ENCODE results near the gene SLC26A1. TPM values are rescaled to one million over a fixed set of nuclear protein-coding genes. Genes with fewer than 3 reads are reported as not detected.

The SLC26A1 gene
- total RNA-seq, 3 donors from 2014 or later = 0.33 to 0.48 (median 0.44) TPM

DNA sequence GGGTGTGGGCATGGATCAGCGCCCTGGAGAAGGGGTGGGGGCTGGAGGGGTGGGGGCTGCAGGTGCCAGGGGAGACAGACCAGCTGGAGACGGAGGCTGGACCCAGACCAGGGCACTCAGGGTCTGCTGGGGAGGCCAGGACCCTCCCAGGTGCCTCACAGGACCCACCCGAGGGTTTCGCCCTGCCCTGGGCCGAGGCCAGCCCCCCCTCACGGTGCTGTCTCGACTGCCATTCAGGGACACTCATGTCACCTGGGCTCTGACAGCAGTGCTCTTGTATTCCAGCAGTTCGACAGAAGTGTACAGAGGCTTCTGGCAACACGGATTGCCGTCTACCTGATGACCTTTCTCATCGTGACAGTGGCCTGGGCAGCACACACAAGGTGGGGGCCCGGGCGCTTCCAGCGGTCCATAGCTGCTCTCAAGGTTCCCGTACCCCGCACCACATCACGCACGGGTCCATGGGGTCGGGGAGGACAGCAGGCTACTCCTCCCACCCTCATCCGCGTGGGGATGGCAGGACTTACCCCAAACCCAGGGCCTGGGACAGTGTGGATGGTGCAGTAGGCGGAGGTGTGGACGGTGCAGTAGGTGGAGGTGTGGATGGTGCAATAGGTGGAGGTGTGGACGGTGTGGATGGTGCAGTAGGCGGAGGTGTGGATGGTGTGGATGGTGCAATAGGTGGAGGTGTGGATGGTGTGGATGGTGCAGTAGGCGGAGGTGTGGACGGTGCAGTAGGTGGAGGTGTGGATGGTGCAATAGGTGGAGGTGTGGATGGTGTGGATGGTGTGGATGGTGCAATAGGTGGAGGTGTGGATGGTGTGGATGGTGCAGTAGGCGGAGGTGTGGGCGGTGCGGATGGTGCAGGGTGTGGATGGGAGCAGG, 42.8 kb downstream of the SLC26A1 start:
- Histone ChIP-seq H3K9me3 (no peaks in the 10 kb centered on the region), H3K27ac (no peak overlapping the region), H3K36me3 (no peaks in the 10 kb centered on the region), H3K4me1 (no peaks in the 10 kb centered on the region), H3K27me3 (no peaks in the 10 kb centered on the region), H3K4me3 (no peak overlapping the region)
- TF ChIP-seq, protein P1, sequence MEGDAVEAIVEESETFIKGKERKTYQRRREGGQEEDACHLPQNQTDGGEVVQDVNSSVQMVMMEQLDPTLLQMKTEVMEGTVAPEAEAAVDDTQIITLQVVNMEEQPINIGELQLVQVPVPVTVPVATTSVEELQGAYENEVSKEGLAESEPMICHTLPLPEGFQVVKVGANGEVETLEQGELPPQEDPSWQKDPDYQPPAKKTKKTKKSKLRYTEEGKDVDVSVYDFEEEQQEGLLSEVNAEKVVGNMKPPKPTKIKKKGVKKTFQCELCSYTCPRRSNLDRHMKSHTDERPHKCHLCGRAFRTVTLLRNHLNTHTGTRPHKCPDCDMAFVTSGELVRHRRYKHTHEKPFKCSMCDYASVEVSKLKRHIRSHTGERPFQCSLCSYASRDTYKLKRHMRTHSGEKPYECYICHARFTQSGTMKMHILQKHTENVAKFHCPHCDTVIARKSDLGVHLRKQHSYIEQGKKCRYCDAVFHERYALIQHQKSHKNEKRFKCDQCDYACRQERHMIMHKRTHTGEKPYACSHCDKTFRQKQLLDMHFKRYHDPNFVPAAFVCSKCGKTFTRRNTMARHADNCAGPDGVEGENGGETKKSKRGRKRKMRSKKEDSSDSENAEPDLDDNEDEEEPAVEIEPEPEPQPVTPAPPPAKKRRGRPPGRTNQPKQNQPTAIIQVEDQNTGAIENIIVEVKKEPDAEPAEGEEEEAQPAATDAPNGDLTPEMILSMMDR (IDR thresholded peaks at IDR 0.05) = no peak
- intact Hi-C loops (cut with DNase I; ENCODE audit: low total_unique reads) = no loop called here
- DNase-seq (ENCODE audit: low spot score in 2 of 2) = peak in 1 of 2 donors; percentile 44

DNA sequence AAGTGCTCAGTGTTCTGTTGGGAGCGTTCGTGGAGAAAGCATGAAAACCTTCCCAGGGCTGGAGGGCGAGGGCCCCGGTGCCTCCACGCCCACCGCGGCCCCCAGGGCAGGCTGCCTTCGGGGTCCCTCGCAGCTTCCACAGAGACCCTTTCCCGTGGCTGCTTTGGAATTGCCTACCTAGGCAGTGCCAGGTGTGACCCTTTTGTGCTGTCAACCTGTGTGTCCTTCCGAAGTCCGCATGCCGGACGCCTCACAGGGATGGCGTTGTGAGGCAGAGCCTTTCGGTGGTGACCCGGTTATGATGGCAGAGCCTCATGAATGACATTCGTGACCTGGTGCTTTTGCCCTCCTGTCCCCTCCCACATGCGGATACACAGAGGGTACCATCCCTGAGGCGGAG, 43.5 kb downstream of the SLC26A1 start:
- Histone ChIP-seq H3K4me1 (no peaks in the 10 kb centered on the region), H3K9me3 (no peaks in the 10 kb centered on the region), H3K4me3 (no peak overlapping the region), H3K27me3 (no peaks in the 10 kb centered on the region), H3K36me3 (no peaks in the 10 kb centered on the region), H3K27ac (no peak overlapping the region)
- intact Hi-C loops (cut with DNase I; ENCODE audit: low total_unique reads) = no loop called here
- peak in 1 of 2 donors; percentile 38 for DNase-seq (ENCODE audit: low spot score in 2 of 2)
- no peak for TF ChIP-seq POLR2A (IDR thresholded peaks at IDR 0.05)
- no peak for TF ChIP-seq POLR2AphosphoS5 (IDR thresholded peaks at IDR 0.05)
- TF ChIP-seq, protein P1 (IDR thresholded peaks at IDR 0.05) = no peak

DNA sequence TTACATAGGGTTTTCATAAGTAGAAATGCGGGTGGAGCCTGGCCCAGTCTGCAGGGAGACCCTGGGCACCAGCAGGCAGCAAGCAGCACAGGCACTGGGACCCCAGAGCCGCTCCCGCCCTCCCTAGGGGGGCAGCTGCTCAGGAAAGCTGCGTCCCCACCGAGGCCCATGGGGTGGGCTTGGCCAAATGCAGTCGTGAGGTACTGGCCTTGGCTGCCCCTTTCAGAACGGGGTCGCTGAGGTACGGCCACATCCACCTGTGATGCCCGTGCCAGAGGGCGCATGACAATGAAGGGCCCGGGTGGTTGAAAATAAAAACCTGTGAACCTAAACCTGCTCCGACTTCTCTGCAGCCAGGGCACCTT, 44.3 kb downstream of the SLC26A1 start:
- TF ChIP-seq POLR2A (IDR thresholded peaks at IDR 0.05) (no peak), POLR2AphosphoS5 (IDR thresholded peaks at IDR 0.05) (no peak)
- TF ChIP-seq, protein P1 (IDR thresholded peaks at IDR 0.05) = no peak
- intact Hi-C loops (cut with DNase I; ENCODE audit: low total_unique reads) = no loop called here
- no peaks in the 10 kb centered on the region for H3K4me1 ChIP-seq
- H3K27ac ChIP-seq = no peak overlapping the region
- H3K9me3 ChIP-seq = no peaks in the 10 kb centered on the region
- H3K36me3 ChIP-seq = no peaks in the 10 kb centered on the region
- DNase-seq (ENCODE audit: low spot score in 2 of 2) = peak in 1 of 2 donors; percentile 34
- no peak overlapping the region for H3K4me3 ChIP-seq
- H3K27me3 ChIP-seq = no peaks in the 10 kb centered on the region

DNA sequence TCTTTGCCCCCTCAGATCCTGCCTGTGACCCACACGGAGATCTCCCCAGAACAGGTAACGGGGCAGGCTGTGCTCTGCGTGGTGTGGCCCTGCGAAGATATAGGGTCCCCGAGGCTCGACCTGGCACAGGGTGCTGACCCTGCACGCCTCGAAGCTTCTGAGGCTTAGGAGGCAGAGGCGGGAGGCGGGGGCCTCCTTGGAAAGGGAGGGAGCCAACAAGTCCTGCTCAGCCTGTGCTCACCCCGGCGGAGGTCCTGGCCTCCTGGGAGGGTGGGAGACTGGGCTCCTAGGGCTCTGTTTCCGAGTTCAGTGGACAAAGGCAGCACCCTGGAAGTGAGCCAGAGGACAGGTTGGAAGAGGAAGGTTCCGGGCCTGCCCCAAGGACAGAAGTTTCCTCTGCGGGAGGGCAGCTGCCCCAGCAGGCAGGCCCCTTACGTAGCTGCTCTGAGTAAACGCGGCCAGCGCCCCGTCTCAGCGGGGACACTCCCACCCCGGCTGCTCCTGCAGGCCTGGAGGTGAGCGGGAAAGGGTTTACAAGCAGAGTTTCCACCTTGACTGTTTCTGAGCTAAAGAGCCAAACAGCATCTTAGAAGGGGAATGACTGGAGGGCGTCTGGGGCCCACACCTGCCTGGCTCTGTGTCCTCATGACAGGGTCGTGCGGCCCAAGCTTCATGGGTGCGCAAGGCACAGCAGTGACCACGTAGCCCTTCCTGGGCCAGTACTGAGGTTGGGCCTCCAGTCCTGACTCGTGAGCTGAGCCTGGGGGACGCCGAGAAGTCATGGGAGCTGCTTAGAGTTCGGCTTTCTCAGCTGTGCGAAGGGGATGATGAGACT, 44.9 kb downstream of the SLC26A1 start:
- peak in 1 of 2 donors; percentile 46 for DNase-seq (ENCODE audit: low spot score in 2 of 2)

More for the DNA sequence above, 44.9 kb downstream of the SLC26A1 start:
- Histone ChIP-seq H3K9me3 (no peaks in the 10 kb centered on the region), H3K36me3 (no peaks in the 10 kb centered on the region), H3K4me1 (no peaks in the 10 kb centered on the region), H3K4me3 (no peak overlapping the region), H3K27ac (no peak overlapping the region), H3K27me3 (no peaks in the 10 kb centered on the region)
- no peak for TF ChIP-seq POLR2AphosphoS5 (IDR thresholded peaks at IDR 0.05)
- TF ChIP-seq POLR2A (IDR thresholded peaks at IDR 0.05) = no peak
- TF ChIP-seq, protein P1 (IDR thresholded peaks at IDR 0.05) = no peak
- intact Hi-C loops (cut with DNase I; ENCODE audit: low total_unique reads) = no loop called here
